Stimulated activated CD4-positive, alpha-beta T cell treated with anti-CD3 and anti-CD28 coated beads, Interleukin-2, amount 100 ng/mL, for 48 hours (primary cell): ENCODE results near the gene FXYD7.
A peak's percentile ranks its signal among the peaks of the same experiment; 100 is the strongest.

Experiments
- DNase-seq, 2 donors: peaks; one replicate each; pipeline ENCODE4 v3.0.0-alpha.2; 2020

Gene FXYD7

GRCh38 chr19:35112995-35113688 is 29.9 kb upstream of the FXYD7 start:
- DNase-seq, result no peak

- DNase-seq, result peak; percentile 69 to 76
These were observed 28.5 kb upstream of the FXYD7 start for GRCh38 chr19:35114353-35115176.

GRCh38 chr19:35115177-35115951 is 27.7 kb upstream of the FXYD7 start, which contains the start of gene FXYD3:
Gene FXYD3, plus strand, starts transcription at chr19:35115823. Its CDS starts 3,554 bp downstream, at chr19:35119377.
- no peak for DNase-seq

GRCh38 chr19:35116072-35116801 is 26.8 kb upstream of the FXYD7 start:
- DNase-seq, result no peak

- DNase-seq, result no peak
These were observed 25.9 kb upstream of the FXYD7 start for GRCh38 chr19:35117116-35117515.

DNA sequence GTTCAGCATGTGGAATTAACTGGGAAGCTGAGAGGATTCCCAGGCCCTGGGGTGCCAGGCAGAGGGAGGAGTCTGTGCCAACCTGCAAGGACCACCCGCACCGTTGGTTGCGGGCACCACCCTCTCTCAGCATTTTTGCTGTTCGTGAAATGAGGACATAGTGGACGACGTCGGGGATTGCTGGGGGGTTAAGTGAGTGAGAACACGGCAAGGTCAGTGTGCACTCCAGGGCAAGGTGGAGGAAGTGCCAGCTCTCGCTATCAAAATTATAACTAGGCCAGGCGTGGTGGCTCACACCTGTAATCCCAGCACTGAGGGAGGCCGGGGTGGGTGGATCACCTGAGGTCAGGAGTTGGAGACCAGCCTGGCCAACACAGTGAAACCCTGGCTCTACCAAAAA is 25.3 kb upstream of the FXYD7 start:
- no peak for DNase-seq

GRCh38 chr19:35118268-35119020 is 24.6 kb upstream of the FXYD7 start:
- DNase-seq, result no peak

DNA sequence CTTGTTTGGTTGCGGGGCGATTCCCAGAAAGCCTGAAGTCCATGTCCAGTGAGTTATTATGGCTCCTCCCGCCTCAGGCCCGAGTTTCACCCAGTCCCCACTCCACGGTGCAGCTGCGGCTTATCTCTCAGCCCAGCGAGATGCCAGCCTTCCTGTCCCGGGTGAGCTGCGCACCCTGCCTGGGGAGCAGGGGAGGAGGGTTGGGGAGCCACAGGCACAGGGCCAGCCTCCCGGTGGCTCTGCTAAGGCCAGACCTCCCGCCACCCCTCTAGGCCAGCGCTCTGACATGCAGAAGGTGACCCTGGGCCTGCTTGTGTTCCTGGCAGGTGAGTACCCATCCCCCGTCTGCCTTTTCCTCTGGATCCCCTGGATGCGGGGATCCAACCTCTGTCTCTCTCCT is 24.0 kb upstream of the FXYD7 start:
- no peak for DNase-seq

DNA sequence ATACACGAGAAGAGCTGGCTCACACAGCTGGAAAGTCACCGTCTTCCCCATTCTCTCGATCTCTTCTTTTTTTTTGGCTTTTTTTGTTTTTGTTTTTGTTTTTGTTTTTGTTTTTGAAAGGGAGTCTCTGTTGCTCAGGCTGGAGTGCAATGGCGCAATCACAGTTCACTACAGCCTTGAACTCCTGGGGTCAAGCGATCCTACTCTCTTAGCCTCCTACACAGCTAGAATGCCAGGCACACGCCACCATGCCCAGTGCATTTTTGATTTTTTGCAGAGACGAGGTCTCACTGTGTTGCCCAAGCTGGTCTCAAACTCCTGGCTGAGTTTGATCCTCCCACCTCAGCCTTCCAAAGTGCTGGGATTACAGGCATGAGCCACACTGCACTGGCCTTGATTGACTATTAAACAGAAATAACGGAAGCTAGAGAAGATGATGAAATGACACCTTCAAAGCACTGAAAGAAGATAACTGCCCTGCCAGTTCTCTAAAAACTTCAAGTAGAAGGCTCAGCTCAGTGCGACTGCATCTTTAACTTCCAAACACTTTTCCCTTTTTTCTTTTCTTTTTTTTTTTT is 23.4 kb upstream of the FXYD7 start:
- no peak for DNase-seq

DNA sequence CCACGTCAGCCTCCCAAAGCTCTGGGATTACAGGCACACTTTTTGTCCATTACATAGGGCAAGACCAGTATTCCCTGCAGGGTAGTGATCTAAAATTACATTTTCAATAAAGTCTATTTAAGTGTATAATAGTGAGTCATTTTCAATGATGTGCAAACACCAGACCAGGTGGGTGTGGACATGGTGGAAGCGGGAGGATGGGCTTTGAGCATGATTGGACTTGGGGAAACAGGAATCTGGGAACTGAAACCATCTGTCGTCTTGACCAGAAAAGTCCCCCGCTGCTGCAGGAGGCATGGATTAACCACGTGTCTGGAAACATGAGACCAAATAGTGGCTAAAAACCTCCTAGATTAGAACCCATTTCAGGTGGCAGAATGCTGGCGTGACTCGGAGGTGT is 22.6 kb upstream of the FXYD7 start:
- DNase-seq, result no peak

GRCh38 chr19:35120898-35121297 is 22.2 kb upstream of the FXYD7 start:
- no peak for DNase-seq

- DNase-seq, result no peak
These were observed 20.1 kb upstream of the FXYD7 start for GRCh38 chr19:35122687-35123551.

DNA sequence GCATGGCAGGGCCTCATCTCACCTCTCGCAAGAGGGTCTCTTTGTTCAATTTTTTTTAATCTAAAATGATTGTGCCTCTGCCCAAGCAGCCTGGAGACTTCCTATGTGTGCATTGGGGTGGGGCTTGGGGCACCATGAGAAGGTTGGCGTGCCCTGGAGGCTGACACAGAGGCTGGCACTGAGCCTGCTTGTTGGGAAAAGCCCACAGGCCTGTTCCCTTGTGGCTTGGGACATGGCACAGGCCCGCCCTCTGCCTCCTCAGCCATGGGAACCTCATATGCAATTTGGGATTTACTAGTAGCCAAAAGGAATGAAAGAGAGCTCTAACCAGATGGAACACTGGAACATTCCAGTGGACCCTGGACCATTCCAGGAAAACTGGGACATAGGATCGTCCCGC is 19.5 kb upstream of the FXYD7 start:
- DNase-seq, result no peak

GRCh38 chr19:35124098-35125060 is 18.7 kb upstream of the FXYD7 start:
- peak; percentile 81 to 82 for DNase-seq

GRCh38 chr19:35125270-35125717 is 17.8 kb upstream of the FXYD7 start:
- no peak for DNase-seq

DNA sequence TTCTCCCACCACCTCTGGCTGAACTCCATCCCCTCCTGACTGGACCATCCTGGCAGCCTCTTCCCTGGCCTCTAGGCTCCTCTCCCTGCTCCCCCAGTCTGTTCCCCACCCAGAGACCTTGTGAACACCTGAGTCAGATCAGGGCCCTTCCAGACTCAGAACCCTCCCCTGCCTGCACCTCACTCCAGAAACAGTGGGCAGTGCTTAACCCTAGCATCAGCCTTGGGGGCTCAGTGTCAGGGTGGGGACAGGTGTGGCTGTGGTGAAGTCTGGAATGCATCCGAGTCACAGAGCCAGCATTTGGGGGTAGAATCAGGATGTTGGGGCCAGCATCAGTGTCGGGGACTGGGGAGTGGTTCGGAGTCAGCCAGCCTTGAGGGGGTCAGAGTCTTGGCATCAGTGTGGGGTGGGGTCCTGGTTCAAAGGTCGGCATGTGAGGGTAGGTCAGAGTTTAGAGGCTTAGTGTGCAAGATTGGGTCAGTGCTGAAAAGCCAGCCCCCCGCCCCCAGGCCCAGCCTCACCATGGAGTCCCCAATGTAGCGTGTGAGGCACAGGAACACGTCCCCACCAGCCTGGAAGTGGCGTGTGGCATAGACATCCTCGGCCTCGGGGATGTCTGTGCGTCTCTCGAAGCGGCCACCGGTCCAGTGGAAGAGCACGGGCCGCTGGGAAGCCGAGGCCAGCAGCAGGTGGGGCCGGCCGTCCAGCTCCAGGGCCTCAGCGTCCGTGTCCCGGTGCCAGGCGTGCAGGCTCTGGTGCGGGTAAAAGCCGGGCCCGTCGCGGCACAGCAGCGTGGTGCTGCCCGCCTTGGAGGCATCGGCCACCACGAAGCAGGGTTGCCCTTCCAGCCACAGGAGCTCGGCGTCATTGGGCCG is 17.1 kb upstream of the FXYD7 start:
- no peak for DNase-seq

DNA sequence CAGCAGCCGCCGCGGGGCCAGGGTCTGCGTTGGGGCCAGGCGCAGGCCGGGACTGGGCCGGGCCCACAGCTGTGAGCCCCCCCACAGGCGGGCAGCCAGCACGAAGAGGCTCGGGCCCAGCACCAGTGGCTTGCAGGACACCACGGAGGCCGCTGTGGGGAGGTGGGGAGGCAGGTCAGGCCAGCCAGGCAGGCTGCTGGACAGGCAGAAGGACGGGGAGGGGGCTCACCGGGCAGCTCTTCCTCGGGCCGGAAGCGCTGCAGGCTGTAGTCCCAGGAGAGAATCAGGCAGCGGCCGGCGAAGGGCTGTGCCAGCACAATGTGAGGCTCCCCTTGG is 16.5 kb upstream of the FXYD7 start:
- DNase-seq, result no peak

GRCh38 chr19:35127871-35128270 is 15.2 kb upstream of the FXYD7 start:
- no peak for DNase-seq
